Measurements from ENCODE around the gene MBOAT2.
"Not testable (repeated sequence)": the region's sequence is repeated elsewhere in the genome, so short reads cannot be mapped to it uniquely, and the experiment has no call there.

Gene MBOAT2

GRCh38 chr2:8957628-8958027 lies 45.9 kb downstream of the MBOAT2 start:
- DNase-seq (ENCODE audit: low read depth), result no peak

GRCh38 chr2:8956774-8957173 lies 46.7 kb downstream of the MBOAT2 start:
- DNase-seq (ENCODE audit: low read depth), result no peak

- DNase-seq (ENCODE audit: low read depth), result no peak
These were observed 48.5 kb downstream of the MBOAT2 start for GRCh38 chr2:8954990-8955389.

- no peak for DNase-seq (ENCODE audit: low read depth)
These were observed 50.0 kb downstream of the MBOAT2 start for GRCh38 chr2:8953525-8953924.

GRCh38 chr2:8939486-8940114 lies 63.9 kb downstream of the MBOAT2 start:
- no peak for DNase-seq (ENCODE audit: low read depth)

GRCh38 chr2:8938384-8938783 lies 65.1 kb downstream of the MBOAT2 start:
- DNase-seq (ENCODE audit: low read depth), result no peak

GRCh38 chr2:8935982-8936381 lies 67.5 kb downstream of the MBOAT2 start:
- no peak for DNase-seq (ENCODE audit: low read depth)

- DNase-seq (ENCODE audit: low read depth), result no peak
These were observed 69.1 kb downstream of the MBOAT2 start for GRCh38 chr2:8934338-8934737.

- no peak for DNase-seq (ENCODE audit: low read depth)
These were observed 70.8 kb downstream of the MBOAT2 start for GRCh38 chr2:8932702-8933101.

- not testable (repeated sequence) for DNase-seq (ENCODE audit: low read depth)
These were observed 73.3 kb downstream of the MBOAT2 start for GRCh38 chr2:8930185-8930584.

- DNase-seq (ENCODE audit: low read depth), result no peak
These were observed 74.4 kb downstream of the MBOAT2 start for GRCh38 chr2:8929128-8929527.

- no peak for DNase-seq (ENCODE audit: low read depth)
These were observed 75.7 kb downstream of the MBOAT2 start for GRCh38 chr2:8927510-8928455.

GRCh38 chr2:8926356-8926755 lies 77.1 kb downstream of the MBOAT2 start:
- no peak for DNase-seq (ENCODE audit: low read depth)

GRCh38 chr2:8925411-8925810 lies 78.1 kb downstream of the MBOAT2 start:
- no peak for DNase-seq (ENCODE audit: low read depth)

GRCh38 chr2:8923183-8923582 lies 80.3 kb downstream of the MBOAT2 start:
- DNase-seq (ENCODE audit: low read depth), result no peak

GRCh38 chr2:8922431-8922830 lies 81.1 kb downstream of the MBOAT2 start:
- DNase-seq (ENCODE audit: low read depth), result no peak

- DNase-seq (ENCODE audit: low read depth), result no peak
These were observed 85.1 kb downstream of the MBOAT2 start for GRCh38 chr2:8918412-8918811.

- DNase-seq (ENCODE audit: low read depth), result no peak
These were observed 87.5 kb downstream of the MBOAT2 start for GRCh38 chr2:8915941-8916340.

GRCh38 chr2:8913767-8914166 lies 89.7 kb downstream of the MBOAT2 start:
- not testable (repeated sequence) for DNase-seq (ENCODE audit: low read depth)

- no peak for DNase-seq (ENCODE audit: low read depth)
These were observed 95.7 kb downstream of the MBOAT2 start for GRCh38 chr2:8907764-8908288.

- not testable (repeated sequence) for DNase-seq (ENCODE audit: low read depth)
These were observed 99.6 kb downstream of the MBOAT2 start for GRCh38 chr2:8903924-8904323.

GRCh38 chr2:8902757-8903156 lies 100.7 kb downstream of the MBOAT2 start:
- DNase-seq (ENCODE audit: low read depth), result not testable (repeated sequence)

- not testable (repeated sequence) for DNase-seq (ENCODE audit: low read depth)
These were observed 106.3 kb downstream of the MBOAT2 start for GRCh38 chr2:8897206-8897605.

Measured in stimulated activated CD8-positive, alpha-beta memory T cell treated with anti-CD3 and anti-CD28 coated beads, Interleukin-4, amount 100 ng/mL, for 24 hours (primary cell).